Measurements from ENCODE around the gene GPATCH8.

GPATCH8 gene

GRCh38 chr17:44351464-44351863 lies 151.7 kb downstream of the GPATCH8 start:
- no peak overlapping the region for H3K4me3 ChIP-seq (ENCODE audit: low read length)

GRCh38 chr17:44350733-44351226 lies 152.4 kb downstream of the GPATCH8 start:
- peak; percentile 43 for DNase-seq (ENCODE audit: low read depth)
- peak; percentile 70 for TF ChIP-seq CTCF (conservative IDR thresholded peaks at IDR 0.05; ENCODE audit: low read length)
- H3K4me3 ChIP-seq (ENCODE audit: low read length), result no peak overlapping the region

More at GRCh38 chr17:44351464-44351863, 151.7 kb downstream of the GPATCH8 start:
- no peak for DNase-seq (ENCODE audit: low read depth)
- TF ChIP-seq CTCF (conservative IDR thresholded peaks at IDR 0.05; ENCODE audit: low read length), result no peak

GRCh38 chr17:44349553-44350070 lies 153.6 kb downstream of the GPATCH8 start:
- no peak for DNase-seq (ENCODE audit: low read depth)
- TF ChIP-seq CTCF (conservative IDR thresholded peaks at IDR 0.05; ENCODE audit: low read length), result no peak
- no peak overlapping the region for H3K4me3 ChIP-seq (ENCODE audit: low read length)

GRCh38 chr17:44348988-44349364 lies 154.2 kb downstream of the GPATCH8 start:
- no peak for DNase-seq (ENCODE audit: low read depth)
- no peak overlapping the region for H3K4me3 ChIP-seq (ENCODE audit: low read length)

GRCh38 chr17:44348234-44348987 lies 154.8 kb downstream of the GPATCH8 start:
- peak; percentile 49 for DNase-seq (ENCODE audit: low read depth)
- H3K4me3 ChIP-seq (ENCODE audit: low read length), result no peak overlapping the region
- no peak for TF ChIP-seq CTCF (conservative IDR thresholded peaks at IDR 0.05; ENCODE audit: low read length)

More at GRCh38 chr17:44348988-44349364, 154.2 kb downstream of the GPATCH8 start:
- TF ChIP-seq CTCF (conservative IDR thresholded peaks at IDR 0.05; ENCODE audit: low read length), result no peak
